ENCODE results near the gene PTPRF.

DNA sequence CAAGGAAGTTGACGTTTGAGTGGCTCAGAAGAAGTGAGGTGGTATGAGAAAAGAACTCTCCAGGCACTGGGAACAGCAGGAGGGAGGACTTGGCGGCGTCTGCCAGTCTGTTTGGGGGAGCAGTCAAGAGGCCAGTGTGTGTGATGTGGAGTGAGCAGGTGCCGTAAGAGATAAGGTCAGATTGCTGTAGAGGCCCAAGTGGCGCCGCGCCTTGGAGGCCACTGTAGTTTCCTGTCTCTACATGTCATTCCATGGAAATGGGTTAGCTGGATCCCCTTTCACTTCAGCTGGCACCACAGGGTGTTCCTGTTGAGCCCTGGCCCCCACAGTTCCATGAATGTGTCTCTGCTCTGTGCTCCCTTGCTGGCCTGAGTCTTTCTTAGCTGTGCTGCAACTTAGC, 35.5 kb upstream of the PTPRF start:
- TF ChIP-seq POLR2AphosphoS5 (IDR thresholded peaks at IDR 0.05; ENCODE audit: low read depth, low read length) (no peak), POLR2A (IDR thresholded peaks at IDR 0.05; ENCODE audit: low read depth, low read length) (no peak)
